ENCODE data around the gene TLL2.

TLL2 gene

DNA sequence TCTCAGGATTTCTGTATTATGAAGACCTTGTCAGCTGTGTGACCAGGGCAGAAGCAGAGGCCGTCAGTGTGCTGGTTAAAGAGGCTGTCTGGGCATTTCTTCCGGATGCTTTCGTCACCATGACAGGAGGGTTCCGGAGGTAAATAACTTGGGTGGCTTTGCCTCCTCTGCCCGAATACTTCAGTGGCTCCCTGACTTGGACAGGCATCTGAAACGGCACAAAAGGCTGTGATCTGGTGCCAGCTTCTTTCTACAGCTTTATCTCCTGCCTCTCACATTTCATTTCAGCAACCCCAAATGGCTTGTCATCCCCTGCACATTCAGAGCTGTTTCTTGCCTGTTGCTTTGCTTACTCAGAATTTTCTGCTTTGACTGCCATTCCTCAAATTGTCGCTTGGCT lies 186.3 kb downstream of the TLL2 start:
- no peak for DNase-seq (ENCODE audit: low spot score)
- no peak for FAIRE-seq

DNA sequence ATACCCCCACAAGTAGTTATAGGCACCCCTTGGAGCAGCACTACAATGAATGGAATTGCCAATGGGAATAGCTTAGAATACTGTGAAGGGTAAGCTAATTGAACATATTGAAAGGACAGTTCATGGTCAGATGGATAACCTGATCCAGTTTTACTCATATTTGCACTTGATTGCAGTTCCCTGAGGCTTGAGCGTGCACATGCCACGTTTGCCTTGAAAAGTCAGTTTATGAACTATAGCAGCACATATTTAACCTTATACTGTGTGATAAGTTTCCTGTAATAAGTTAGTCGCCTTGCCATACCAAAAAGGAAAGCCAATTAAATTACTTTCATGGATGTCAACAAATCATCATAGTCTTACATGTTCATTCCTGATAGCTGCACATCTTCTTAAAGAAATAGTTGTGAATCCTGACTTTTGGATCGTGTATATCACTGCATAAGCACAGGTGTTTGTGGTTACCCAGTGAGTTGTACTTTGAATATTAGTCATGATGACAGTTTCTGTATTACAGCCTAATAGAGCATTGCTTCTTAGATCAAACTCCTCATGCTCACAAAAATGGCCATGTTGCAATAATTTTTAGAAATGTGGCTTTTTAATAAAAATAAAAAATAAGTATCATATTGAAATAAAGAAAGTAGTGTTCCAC lies 187.9 kb downstream of the TLL2 start:
- FAIRE-seq (no peak), DNase-seq (ENCODE audit: low spot score) (no peak)

DNA sequence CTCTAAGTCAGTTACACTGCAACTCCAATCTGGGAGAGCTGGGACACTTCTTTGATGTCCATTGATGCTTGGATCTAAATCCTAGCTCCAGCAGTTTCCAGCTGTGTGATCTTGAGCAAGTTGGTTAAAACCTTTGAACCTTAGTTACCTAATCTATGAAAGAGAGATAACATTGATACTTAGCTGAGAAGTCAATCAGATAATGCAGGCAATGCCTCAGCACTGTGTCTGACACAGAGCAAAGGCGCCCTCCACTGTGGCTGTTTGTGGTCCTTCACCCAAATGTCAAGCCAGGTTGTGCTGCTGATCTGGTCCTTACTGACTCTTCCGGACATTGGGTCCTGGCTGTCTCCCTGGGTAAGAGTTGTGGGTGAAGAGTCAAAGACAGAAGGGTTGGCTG lies 189.3 kb downstream of the TLL2 start:
- DNase-seq (ENCODE audit: low spot score) (no peak), FAIRE-seq (no peak)

DNA sequence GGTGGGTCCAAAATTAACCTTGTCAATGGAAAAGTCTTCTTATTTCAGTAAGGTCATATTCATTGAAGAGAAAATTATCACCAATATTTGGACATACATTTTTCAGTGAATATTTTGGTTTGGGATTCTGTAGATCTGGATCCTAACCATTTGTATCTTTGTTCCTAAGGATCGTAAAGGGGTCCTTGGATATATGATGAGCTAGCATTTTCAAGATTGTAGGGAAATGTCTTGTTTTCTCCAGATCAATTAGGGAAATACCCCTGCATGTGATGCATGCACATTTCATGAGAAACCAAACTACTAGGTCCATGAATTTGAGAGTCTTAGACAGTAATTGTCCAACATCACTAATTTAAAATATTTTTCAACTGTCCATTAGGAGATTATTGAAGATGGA lies 191.5 kb downstream of the TLL2 start:
- FAIRE-seq = no peak
- no peak for DNase-seq (ENCODE audit: low spot score)

DNA sequence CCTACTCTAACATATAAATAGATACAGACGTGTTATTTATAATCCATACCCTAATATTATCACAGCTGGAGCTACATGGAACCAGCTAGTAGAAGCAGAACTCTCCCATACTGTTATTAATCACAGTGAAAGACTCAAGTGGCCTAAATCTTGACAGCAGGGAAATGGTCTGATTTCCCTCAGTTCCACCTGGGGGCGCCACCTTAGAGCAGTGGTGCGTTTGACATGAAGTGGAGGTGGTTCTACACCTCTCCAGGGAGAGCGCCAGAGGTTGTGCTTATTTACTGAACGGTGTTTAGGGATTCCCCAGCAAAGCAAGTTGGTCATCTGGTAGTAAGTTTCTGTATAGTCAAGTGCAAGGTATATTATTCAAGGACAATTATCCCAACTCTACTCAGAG lies 191.9 kb downstream of the TLL2 start:
- DNase-seq (ENCODE audit: low spot score) = no peak
- no peak for FAIRE-seq

DNA sequence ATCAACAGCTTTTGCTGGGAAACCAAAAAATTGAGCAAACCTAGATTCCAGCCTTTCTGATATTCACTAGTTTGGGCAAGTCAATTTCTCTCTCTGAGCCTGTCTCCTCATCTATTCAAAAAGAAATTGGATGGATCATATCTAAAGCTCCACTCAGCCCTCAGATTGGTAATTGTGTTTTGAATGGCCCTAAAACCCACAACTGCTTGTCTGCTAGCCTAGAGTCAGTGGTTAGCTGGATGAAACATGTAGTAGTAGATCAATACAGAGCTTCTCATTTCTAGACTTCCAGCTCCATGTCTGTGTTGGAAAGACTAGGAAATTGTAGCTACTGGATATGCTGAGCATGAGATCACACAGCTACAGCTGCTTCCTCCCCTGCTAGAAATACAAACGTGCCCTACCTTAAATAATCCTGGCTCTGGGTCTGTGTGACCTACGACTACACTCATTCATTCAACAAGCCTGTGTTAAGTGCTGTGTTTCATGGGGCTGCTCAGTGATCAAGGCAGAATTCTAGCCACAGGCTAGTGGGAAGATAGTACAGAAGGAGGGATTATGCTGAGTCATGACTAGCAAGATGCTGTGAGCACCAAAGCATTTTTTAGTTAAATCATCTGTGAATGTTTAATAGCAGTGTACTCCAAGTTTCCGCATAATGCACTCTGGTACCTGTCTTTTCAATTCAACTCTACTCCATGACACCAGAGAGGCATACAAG lies 193.8 kb downstream of the TLL2 start:
- DNase-seq (ENCODE audit: low spot score) (no peak), FAIRE-seq (no peak)

DNA sequence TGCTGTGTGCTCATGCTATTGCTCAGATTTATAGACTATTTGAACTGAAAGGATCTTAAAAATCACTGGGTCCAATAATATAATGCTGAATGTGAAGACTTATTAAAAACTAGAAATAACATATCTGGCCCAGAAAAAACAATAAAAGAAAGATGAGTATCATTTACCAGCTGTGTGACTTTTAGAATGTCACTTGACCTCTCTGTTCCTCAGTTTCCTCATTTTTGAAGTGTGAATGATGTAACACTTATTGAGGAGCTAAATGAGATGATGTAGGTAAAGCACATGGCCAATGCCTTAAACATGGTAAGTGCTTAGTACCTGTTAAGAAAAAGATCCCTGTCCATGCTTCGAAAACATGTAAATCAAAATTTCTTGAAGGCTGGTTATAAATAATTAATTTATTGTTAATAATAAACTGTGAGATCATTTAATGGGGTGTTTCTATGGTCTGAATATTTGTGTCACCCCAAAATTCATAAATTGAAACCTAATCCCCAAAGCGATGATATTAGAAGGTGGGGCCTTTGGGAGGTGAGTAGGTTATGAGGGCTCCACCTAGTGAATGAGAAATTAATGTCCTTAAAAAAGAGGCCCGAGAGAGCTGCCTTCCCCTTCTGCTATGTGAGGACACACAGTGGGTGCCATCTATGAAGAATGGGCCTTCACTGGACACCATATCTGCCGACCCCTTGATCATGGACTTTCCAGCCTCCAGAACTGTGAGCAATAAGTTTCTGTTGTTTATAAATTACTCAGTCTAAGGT lies 196.5 kb downstream of the TLL2 start:
- no peak for DNase-seq (ENCODE audit: low spot score)
- no peak for FAIRE-seq

All from urothelium cell line (cell line).